ENCODE results near the gene ADA.

ADA gene

GRCh38 chr20:44579313-44580081 is 72.0 kb downstream of the ADA start:
- peak overlapping the region in 1 of 5 donors; percentile 28 for H3K9ac ChIP-seq (ENCODE audit: low read length in 5 of 5)
- no peaks in the 10 kb centered on the region for H3K27me3 ChIP-seq (ENCODE audit: control insufficient read depth in 5 of 5, insufficient read depth in 4 of 5, low read length in 5 of 5)
- peak overlapping the region; percentile 94 for H3K27ac ChIP-seq (ENCODE audit: low read depth, low read length)
- peaks cover 19 to 71% (median 67%) of the 10 kb centered on the region in 5 donors for H3K4me1 ChIP-seq (ENCODE audit: control insufficient read depth in 5 of 5, insufficient read depth in 5 of 5, low read length in 5 of 5)
- H3K9me3 ChIP-seq (ENCODE audit: control insufficient read depth in 5 of 5, low read length in 5 of 5), result no peaks in the 10 kb centered on the region
- peak overlapping the region in 1 of 5 donors; percentile 7 for H3K4me3 ChIP-seq (ENCODE audit: low read depth in 1 of 5, low read length in 5 of 5)
- H3K36me3 ChIP-seq (ENCODE audit: control insufficient read depth in 5 of 5, insufficient read depth in 5 of 5, low read length in 5 of 5), result no peaks in the 10 kb centered on the region

GRCh38 chr20:44576297-44576696 is 75.2 kb downstream of the ADA start:
- Histone ChIP-seq H3K27me3 (ENCODE audit: control insufficient read depth in 5 of 5, insufficient read depth in 4 of 5, low read length in 5 of 5) (no peaks in the 10 kb centered on the region), H3K4me3 (ENCODE audit: low read depth in 1 of 5, low read length in 5 of 5) (peak overlapping the region in 1 of 5 donors; percentile 10), H3K36me3 (ENCODE audit: control insufficient read depth in 5 of 5, insufficient read depth in 5 of 5, low read length in 5 of 5) (no peaks in the 10 kb centered on the region), H3K9ac (ENCODE audit: low read length in 5 of 5) (peak overlapping the region in 3 of 5 donors; percentile 1 to 29 (median 9)), H3K9me3 (ENCODE audit: control insufficient read depth in 5 of 5, low read length in 5 of 5) (no peaks in the 10 kb centered on the region), H3K4me1 (ENCODE audit: control insufficient read depth in 5 of 5, insufficient read depth in 5 of 5, low read length in 5 of 5) (peaks cover 10 to 60% (median 47%) of the 10 kb centered on the region in 5 donors), H3K27ac (ENCODE audit: low read depth, low read length) (peak overlapping the region; percentile 70)

GRCh38 chr20:44574372-44574771 is 77.1 kb downstream of the ADA start:
- H3K4me1 ChIP-seq (ENCODE audit: control insufficient read depth in 5 of 5, insufficient read depth in 5 of 5, low read length in 5 of 5), result peaks cover 7 to 42% (median 28%) of the 10 kb centered on the region in 5 donors
- H3K4me3 ChIP-seq (ENCODE audit: low read depth in 1 of 5, low read length in 5 of 5), result no peak overlapping the region
- H3K9ac ChIP-seq (ENCODE audit: low read length in 5 of 5), result no peak overlapping the region
- peak overlapping the region; percentile 93 for H3K27ac ChIP-seq (ENCODE audit: low read depth, low read length)
- H3K9me3 ChIP-seq (ENCODE audit: control insufficient read depth in 5 of 5, low read length in 5 of 5), result no peaks in the 10 kb centered on the region
- H3K27me3 ChIP-seq (ENCODE audit: control insufficient read depth in 5 of 5, insufficient read depth in 4 of 5, low read length in 5 of 5), result no peaks in the 10 kb centered on the region
- no peaks in the 10 kb centered on the region for H3K36me3 ChIP-seq (ENCODE audit: control insufficient read depth in 5 of 5, insufficient read depth in 5 of 5, low read length in 5 of 5)

DNA sequence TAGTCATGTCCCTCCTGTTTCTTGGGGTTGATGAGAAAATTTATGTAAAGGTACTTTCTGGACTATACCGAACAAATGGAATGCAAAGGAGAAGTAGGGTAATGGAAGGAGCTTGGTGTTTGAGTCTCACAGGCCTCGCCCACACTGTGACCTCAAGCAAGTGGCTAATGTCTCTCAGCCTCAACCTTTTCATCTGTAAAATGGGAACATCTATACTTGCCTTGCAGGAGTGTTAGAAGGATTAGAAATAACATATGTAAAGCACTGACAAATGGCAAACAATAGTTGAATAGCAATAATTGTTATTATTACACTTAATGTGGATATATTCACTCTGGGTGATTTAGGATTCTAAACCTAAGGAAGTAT is 78.0 kb downstream of the ADA start:
- H3K27ac ChIP-seq (ENCODE audit: low read depth, low read length), result peak overlapping the region; percentile 93
- H3K27me3 ChIP-seq (ENCODE audit: control insufficient read depth in 5 of 5, insufficient read depth in 4 of 5, low read length in 5 of 5), result no peaks in the 10 kb centered on the region
- no peak overlapping the region for H3K4me3 ChIP-seq (ENCODE audit: low read depth in 1 of 5, low read length in 5 of 5)
- H3K9me3 ChIP-seq (ENCODE audit: control insufficient read depth in 5 of 5, low read length in 5 of 5), result no peaks in the 10 kb centered on the region
- H3K4me1 ChIP-seq (ENCODE audit: control insufficient read depth in 5 of 5, insufficient read depth in 5 of 5, low read length in 5 of 5), result peaks cover 4 to 39% (median 28%) of the 10 kb centered on the region in 5 donors
- H3K36me3 ChIP-seq (ENCODE audit: control insufficient read depth in 5 of 5, insufficient read depth in 5 of 5, low read length in 5 of 5), result no peaks in the 10 kb centered on the region
- H3K9ac ChIP-seq (ENCODE audit: low read length in 5 of 5), result peak overlapping the region in 3 of 5 donors; percentile 3 to 40 (median 30)

- peak overlapping the region in 4 of 5 donors; percentile 11 to 62 (median 35) for H3K9ac ChIP-seq (ENCODE audit: low read length in 5 of 5)
- no peaks in the 10 kb centered on the region for H3K9me3 ChIP-seq (ENCODE audit: control insufficient read depth in 5 of 5, low read length in 5 of 5)
- H3K4me1 ChIP-seq (ENCODE audit: control insufficient read depth in 5 of 5, insufficient read depth in 5 of 5, low read length in 5 of 5), result peaks cover 4 to 39% (median 28%) of the 10 kb centered on the region in 5 donors
- peak overlapping the region in 2 of 5 donors; percentile 17 to 50 for H3K4me3 ChIP-seq (ENCODE audit: low read depth in 1 of 5, low read length in 5 of 5)
- no peaks in the 10 kb centered on the region for H3K27me3 ChIP-seq (ENCODE audit: control insufficient read depth in 5 of 5, insufficient read depth in 4 of 5, low read length in 5 of 5)
- no peaks in the 10 kb centered on the region for H3K36me3 ChIP-seq (ENCODE audit: control insufficient read depth in 5 of 5, insufficient read depth in 5 of 5, low read length in 5 of 5)
- H3K27ac ChIP-seq (ENCODE audit: low read depth, low read length), result peak overlapping the region; percentile 93
These were observed 78.7 kb downstream of the ADA start for GRCh38 chr20:44572551-44573500.

DNA sequence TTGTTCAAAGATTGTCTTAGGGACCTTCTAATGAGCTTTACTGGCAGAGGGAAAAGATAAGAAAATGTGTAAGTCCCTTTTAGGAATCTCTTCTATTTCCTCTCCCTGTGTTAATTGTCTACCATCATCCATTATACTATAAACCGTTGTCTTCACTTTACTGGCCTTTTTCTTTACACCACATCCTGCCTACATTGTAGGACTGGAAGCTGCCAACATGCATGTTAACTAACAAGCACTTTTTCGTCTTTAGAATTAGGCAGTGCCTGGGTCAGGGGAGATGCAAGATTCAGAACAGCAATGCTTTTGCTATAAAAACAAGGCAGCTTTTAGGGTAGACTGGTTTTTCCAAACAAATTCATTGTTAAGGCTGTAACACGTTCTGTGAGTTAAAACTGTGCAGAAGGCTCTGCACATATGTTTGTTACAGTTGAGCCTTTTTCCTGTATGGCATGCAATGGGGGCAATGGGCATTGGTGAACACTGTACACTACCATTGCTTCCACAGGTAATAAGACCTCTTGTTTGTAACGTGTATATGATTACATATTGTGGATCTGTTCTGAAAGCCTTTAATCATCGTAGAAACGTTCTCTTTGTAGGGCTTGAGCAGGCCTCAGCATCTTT is 80.0 kb downstream of the ADA start:
- H3K36me3 ChIP-seq (ENCODE audit: control insufficient read depth in 5 of 5, insufficient read depth in 5 of 5, low read length in 5 of 5), result no peaks in the 10 kb centered on the region
- no peaks in the 10 kb centered on the region for H3K27me3 ChIP-seq (ENCODE audit: control insufficient read depth in 5 of 5, insufficient read depth in 4 of 5, low read length in 5 of 5)
- H3K4me1 ChIP-seq (ENCODE audit: control insufficient read depth in 5 of 5, insufficient read depth in 5 of 5, low read length in 5 of 5), result peaks cover under 1 to 31% (median 23%) of the 10 kb centered on the region in 5 donors
- no peaks in the 10 kb centered on the region for H3K9me3 ChIP-seq (ENCODE audit: control insufficient read depth in 5 of 5, low read length in 5 of 5)
- H3K27ac ChIP-seq (ENCODE audit: low read depth, low read length), result no peak overlapping the region
- H3K9ac ChIP-seq (ENCODE audit: low read length in 5 of 5), result no peak overlapping the region
- no peak overlapping the region for H3K4me3 ChIP-seq (ENCODE audit: low read depth in 1 of 5, low read length in 5 of 5)

DNA sequence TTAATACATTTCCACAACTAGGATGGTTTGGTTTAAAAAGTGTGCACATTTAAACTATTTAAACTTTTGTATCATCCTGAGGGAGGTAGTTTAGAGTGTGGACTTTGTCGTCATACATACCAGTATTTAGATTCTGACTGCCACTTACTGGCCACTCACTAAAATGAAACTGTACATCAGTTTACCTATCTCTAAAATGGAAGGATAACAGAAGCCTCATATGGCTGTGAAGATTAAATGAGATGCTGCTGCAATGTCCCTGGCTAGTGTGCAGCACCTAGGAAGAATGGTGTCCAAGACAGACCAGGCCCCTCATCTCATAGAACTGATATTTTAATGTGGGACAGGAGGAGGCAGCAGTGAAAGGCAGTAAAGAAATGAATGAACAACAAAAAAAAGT is 81.1 kb downstream of the ADA start:
- Histone ChIP-seq H3K9me3 (ENCODE audit: control insufficient read depth in 5 of 5, low read length in 5 of 5) (no peaks in the 10 kb centered on the region), H3K27ac (ENCODE audit: low read depth, low read length) (no peak overlapping the region), H3K36me3 (ENCODE audit: control insufficient read depth in 5 of 5, insufficient read depth in 5 of 5, low read length in 5 of 5) (no peaks in the 10 kb centered on the region), H3K4me1 (ENCODE audit: control insufficient read depth in 5 of 5, insufficient read depth in 5 of 5, low read length in 5 of 5) (peaks cover 0 to 21% (median 15%) of the 10 kb centered on the region in 5 donors), H3K9ac (ENCODE audit: low read length in 5 of 5) (no peak overlapping the region), H3K4me3 (ENCODE audit: low read depth in 1 of 5, low read length in 5 of 5) (no peak overlapping the region), H3K27me3 (ENCODE audit: control insufficient read depth in 5 of 5, insufficient read depth in 4 of 5, low read length in 5 of 5) (no peaks in the 10 kb centered on the region)
